GM12891 (cell line): ENCODE results near the gene PTRH1.

Source experiments
- DNase-seq: peaks from one replicate; pipeline ENCODE4 v3.0.0; 2011; ENCODE audit warnings: low spot score; ENCODE audit not compliant: insufficient read length
- FAIRE-seq: peaks from 2 replicates; lab custom pipeline; 2011; peaks lifted over from hg19 to GRCh38; lab: Jason Lieb, UNC
- PAX5 ChIP-seq: IDR thresholded peaks from 2 replicates; pipeline ENCODE4 v1.6.1; 2011; ENCODE audit warnings: low read length, moderate library complexity, mild to moderate bottlenecking; ENCODE audit not compliant: insufficient read depth, severe bottlenecking
- POLR2A ChIP-seq: IDR thresholded peaks from 2 replicates; pipeline ENCODE4 v1.6.1; 2011; ENCODE audit warnings: low read depth, low read length, control low read depth
- POLR2AphosphoS5 ChIP-seq: IDR thresholded peaks from 2 replicates; pipeline ENCODE4 v1.6.1; 2011; ENCODE audit warnings: low read depth, low read length, control low read depth
- POU2F2 ChIP-seq: IDR thresholded peaks from 2 replicates; pipeline ENCODE4 v1.6.1; 2011; ENCODE audit warnings: low read depth, mild to moderate bottlenecking, control low read depth, low read length, moderate library complexity
- SPI1 ChIP-seq: IDR thresholded peaks from 2 replicates; pipeline ENCODE4 v1.6.1; 2011; ENCODE audit warnings: low read depth, low read length, control low read depth
- TAF1 ChIP-seq: IDR thresholded peaks from 2 replicates; pipeline ENCODE4 v1.6.1; 2011; ENCODE audit warnings: low read depth, low read length, control low read depth

PTRH1 gene

GRCh38 chr9:127692071-127692470 is 23.4 kb downstream of the PTRH1 start:
- FAIRE-seq, result no peak
- TF ChIP-seq PAX5 (no peak), TAF1 (no peak), SPI1 (no peak), POLR2AphosphoS5 (no peak), POU2F2 (no peak), POLR2A (no peak)
- DNase-seq, result no peak

GRCh38 chr9:127690735-127691134 is 24.7 kb downstream of the PTRH1 start:
- FAIRE-seq, result no peak
- no peak for TF ChIP-seq POU2F2
- no peak for DNase-seq

- TF ChIP-seq TAF1 (no peak), PAX5 (no peak), SPI1 (no peak), POLR2A (no peak), POU2F2 (no peak), POLR2AphosphoS5 (no peak)
- FAIRE-seq (no peak), DNase-seq (no peak)
These were observed 26.0 kb downstream of the PTRH1 start for GRCh38 chr9:127689329-127690000.

GRCh38 chr9:127686461-127687393 is 28.7 kb downstream of the PTRH1 start:
- TF ChIP-seq POLR2A (no peak), POU2F2 (no peak), POLR2AphosphoS5 (no peak), PAX5 (no peak), TAF1 (no peak), SPI1 (no peak)
- no peak for DNase-seq
- no peak for FAIRE-seq

GRCh38 chr9:127684576-127684975 is 30.9 kb downstream of the PTRH1 start:
- TF ChIP-seq POLR2A (no peak), POLR2AphosphoS5 (no peak), POU2F2 (no peak), TAF1 (no peak)
- no peak for FAIRE-seq
- no peak for DNase-seq

GRCh38 chr9:127683723-127684122 is 31.7 kb downstream of the PTRH1 start:
- TF ChIP-seq POLR2A, result no peak
- FAIRE-seq, result no peak
- DNase-seq, result no peak

GRCh38 chr9:127682351-127683136 is 32.9 kb downstream of the PTRH1 start:
- FAIRE-seq (no peak), DNase-seq (no peak)
- TF ChIP-seq POU2F2, result no peak
- no peak for TF ChIP-seq POLR2AphosphoS5
- TF ChIP-seq SPI1, result no peak
- TF ChIP-seq POLR2A, result no peak
- TF ChIP-seq TAF1, result no peak
- no peak for TF ChIP-seq PAX5

- DNase-seq, result no peak
- TF ChIP-seq POLR2AphosphoS5 (no peak), SPI1 (no peak), PAX5 (no peak), TAF1 (no peak), POLR2A (no peak)
- no peak for FAIRE-seq
These were observed 34.6 kb downstream of the PTRH1 start for GRCh38 chr9:127680846-127681245.

- no peak for FAIRE-seq
- no peak for TF ChIP-seq POLR2AphosphoS5
- no peak for TF ChIP-seq TAF1
- no peak for TF ChIP-seq POU2F2
- no peak for TF ChIP-seq SPI1
- TF ChIP-seq POLR2A, result no peak
- TF ChIP-seq PAX5, result no peak
- no peak for DNase-seq
These were observed 35.2 kb downstream of the PTRH1 start for GRCh38 chr9:127680226-127680625.
